Left ventricle myocardium inferior (tissue), 1 donor: ENCODE results near the gene METTL8. TPM values are rescaled to one million over a fixed set of nuclear protein-coding genes. Genes with fewer than 3 reads are reported as not detected.

ENCODE experiments used
- DNase-seq: peaks from one replicate; pipeline ENCODE4 v3.0.0-alpha.2; 2020
- H3K27ac ChIP-seq: fragments of 200-600 bp; replicated peaks from 2 replicates; pipeline ENCODE4 v1.8.0; 2021
- H3K27me3 ChIP-seq: fragments of 200-600 bp; 2 replicates; pipeline ENCODE4 v1.8.0; 2021; ENCODE audit warnings: low read depth
- H3K36me3 ChIP-seq: fragments of 200-600 bp; 2 replicates; pipeline ENCODE4 v1.8.0; 2021
- H3K4me1 ChIP-seq: fragments of 200-600 bp; 2 replicates; pipeline ENCODE4 v1.8.0; 2021
- H3K4me3 ChIP-seq: fragments of 200-600 bp; 2 replicates; pipeline ENCODE4 v1.8.0; 2021; ENCODE audit warnings: mild to moderate bottlenecking, moderate library complexity
- H3K9me3 ChIP-seq: fragments of 200-600 bp; replicated peaks from 2 replicates; pipeline ENCODE4 v1.8.0; 2021
- intact Hi-C: fragments of 100-400 bp; cut with micrococcal nuclease; formaldehyde crosslinking; loops from one replicate; pipeline ENCODE4 v1.11.0; 2022
- total RNA-seq: library from RNA; stranded (reverse); fragmentation: NEBNext Ultra II Directional; extraction: Animal tissue kit (Norgen Biotek cat#: 25700); gene quantifications from one replicate; pipeline ENCODE4 v1.2.1, GENCODE V29; 2021
- TF ChIP-seq, protein P1 (sequence below): fragments of 200-600 bp; IDR thresholded peaks from 2 replicates; pipeline ENCODE4 v1.8.0; 2021; ENCODE audit warnings: antibody characterized with exemption, mild to moderate bottlenecking, borderline replicate concordance
- donor health status: DM: no; HTN: yes; CAD: no; lungs with severe emphysema.

Gene METTL8
- total RNA-seq, 1 donor from 2014 or later: 10.4 TPM

GRCh38 chr2:171293661-171294060, 140.1 kb downstream of the METTL8 start:
- TF ChIP-seq, protein P1, sequence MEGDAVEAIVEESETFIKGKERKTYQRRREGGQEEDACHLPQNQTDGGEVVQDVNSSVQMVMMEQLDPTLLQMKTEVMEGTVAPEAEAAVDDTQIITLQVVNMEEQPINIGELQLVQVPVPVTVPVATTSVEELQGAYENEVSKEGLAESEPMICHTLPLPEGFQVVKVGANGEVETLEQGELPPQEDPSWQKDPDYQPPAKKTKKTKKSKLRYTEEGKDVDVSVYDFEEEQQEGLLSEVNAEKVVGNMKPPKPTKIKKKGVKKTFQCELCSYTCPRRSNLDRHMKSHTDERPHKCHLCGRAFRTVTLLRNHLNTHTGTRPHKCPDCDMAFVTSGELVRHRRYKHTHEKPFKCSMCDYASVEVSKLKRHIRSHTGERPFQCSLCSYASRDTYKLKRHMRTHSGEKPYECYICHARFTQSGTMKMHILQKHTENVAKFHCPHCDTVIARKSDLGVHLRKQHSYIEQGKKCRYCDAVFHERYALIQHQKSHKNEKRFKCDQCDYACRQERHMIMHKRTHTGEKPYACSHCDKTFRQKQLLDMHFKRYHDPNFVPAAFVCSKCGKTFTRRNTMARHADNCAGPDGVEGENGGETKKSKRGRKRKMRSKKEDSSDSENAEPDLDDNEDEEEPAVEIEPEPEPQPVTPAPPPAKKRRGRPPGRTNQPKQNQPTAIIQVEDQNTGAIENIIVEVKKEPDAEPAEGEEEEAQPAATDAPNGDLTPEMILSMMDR: no peak
- Histone ChIP-seq H3K4me1 (no peaks in the 10 kb centered on the region), H3K9me3 (no peaks in the 10 kb centered on the region), H3K36me3 (no peaks in the 10 kb centered on the region), H3K4me3 (no peak overlapping the region), H3K27me3 (no peaks in the 10 kb centered on the region), H3K27ac (no peak overlapping the region)
- intact Hi-C loops: no loop called here
- no peak for DNase-seq

GRCh38 chr2:171289991-171290390, 143.8 kb downstream of the METTL8 start:
- Histone ChIP-seq H3K36me3 (no peaks in the 10 kb centered on the region), H3K4me1 (no peaks in the 10 kb centered on the region), H3K27me3 (no peaks in the 10 kb centered on the region), H3K27ac (no peak overlapping the region), H3K9me3 (no peaks in the 10 kb centered on the region), H3K4me3 (no peak overlapping the region)
- DNase-seq: no peak
- intact Hi-C loops: no loop called here
- TF ChIP-seq, protein P1: no peak

DNA sequence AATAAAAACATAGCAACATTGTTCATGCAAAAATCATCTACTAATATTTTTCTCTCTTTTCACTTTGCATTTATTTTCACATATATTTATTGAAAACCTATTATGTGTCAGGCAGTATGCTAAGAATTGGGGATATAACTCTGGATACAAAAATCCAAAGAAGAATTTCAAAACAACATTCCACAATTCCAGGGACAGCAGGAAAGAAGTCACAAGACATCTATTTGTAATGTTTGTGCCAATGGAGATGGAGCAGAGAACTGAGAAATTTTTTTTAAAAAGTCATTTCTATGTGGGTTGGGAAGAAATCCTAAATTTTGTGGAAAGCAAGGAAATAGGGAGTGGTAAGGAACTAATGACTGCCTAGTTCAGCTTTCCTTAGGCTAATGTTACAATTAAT, 144.5 kb downstream of the METTL8 start:
- TF ChIP-seq, protein P1: no peak

GRCh38 chr2:171287611-171288010, 146.2 kb downstream of the METTL8 start:
- TF ChIP-seq, protein P1: no peak
- no peaks in the 10 kb centered on the region for H3K4me1 ChIP-seq
- H3K27ac ChIP-seq: no peak overlapping the region
- no peaks in the 10 kb centered on the region for H3K9me3 ChIP-seq
- H3K36me3 ChIP-seq: no peaks in the 10 kb centered on the region
- intact Hi-C loops: no loop called here
- H3K4me3 ChIP-seq: no peak overlapping the region
- H3K27me3 ChIP-seq: no peaks in the 10 kb centered on the region
- DNase-seq: no peak

More for the DNA sequence above, 144.5 kb downstream of the METTL8 start:
- Histone ChIP-seq H3K36me3 (no peaks in the 10 kb centered on the region), H3K9me3 (no peaks in the 10 kb centered on the region), H3K4me1 (no peaks in the 10 kb centered on the region), H3K27me3 (no peaks in the 10 kb centered on the region), H3K4me3 (no peak overlapping the region), H3K27ac (no peak overlapping the region)
- intact Hi-C loops: no loop called here
- DNase-seq: no peak

GRCh38 chr2:171287036-171287571, 146.7 kb downstream of the METTL8 start:
- no peaks in the 10 kb centered on the region for H3K4me1 ChIP-seq
- H3K36me3 ChIP-seq: no peaks in the 10 kb centered on the region
- intact Hi-C loops: no loop called here
- no peak for DNase-seq
- TF ChIP-seq, protein P1: no peak
- no peak overlapping the region for H3K4me3 ChIP-seq
- no peaks in the 10 kb centered on the region for H3K27me3 ChIP-seq
- no peak overlapping the region for H3K27ac ChIP-seq
- H3K9me3 ChIP-seq: no peaks in the 10 kb centered on the region

DNA sequence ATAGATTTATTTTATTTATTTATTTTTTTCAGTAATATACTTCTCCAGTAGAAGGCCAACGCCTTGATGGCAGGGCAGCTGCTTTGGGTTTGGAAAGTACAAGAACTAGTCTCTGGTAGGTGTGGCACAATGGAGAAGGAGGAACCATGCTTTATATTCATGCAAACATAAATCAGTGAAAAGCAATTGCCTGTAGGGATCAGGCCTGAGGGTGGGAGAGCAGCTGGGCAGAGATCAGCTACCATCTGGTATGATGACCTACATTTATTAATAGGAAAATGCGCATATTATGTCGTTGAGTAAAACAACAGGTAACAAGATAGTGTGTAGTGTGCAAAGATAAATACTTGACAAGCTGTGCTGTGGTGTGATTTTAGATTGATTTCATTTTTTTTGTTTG, 152.7 kb downstream of the METTL8 start:
- Histone ChIP-seq H3K27me3 (no peaks in the 10 kb centered on the region), H3K27ac (no peak overlapping the region), H3K4me3 (no peak overlapping the region), H3K9me3 (no peaks in the 10 kb centered on the region), H3K4me1 (no peaks in the 10 kb centered on the region), H3K36me3 (no peaks in the 10 kb centered on the region)
- intact Hi-C loops: no loop called here
- TF ChIP-seq, protein P1: no peak
- DNase-seq: no peak
